Measurements from ENCODE around the gene ETHE1. TPM values are rescaled to one million over a fixed set of nuclear protein-coding genes. Genes with fewer than 3 reads are reported as not detected.
"Not testable (repeated sequence)": the region's sequence is repeated elsewhere in the genome, so short reads cannot be mapped to it uniquely, and the experiment has no call there.

Gene ETHE1
- total RNA-seq, 2 experiments from 2014 or later = 67.9 to 69.1 TPM

- peak overlapping the region; percentile 87 for H3K4me3 Mint-ChIP-seq
- no peaks in the 10 kb centered on the region for H3K27me3 Mint-ChIP-seq (ENCODE audit: low read depth)
- DNase-seq (peak; percentile 98), ATAC-seq (peak; percentile 85)
- H3K9me3 Mint-ChIP-seq (ENCODE audit: insufficient read depth) = peaks cover 5% of the 10 kb centered on the region
- H3K36me3 Mint-ChIP-seq (ENCODE audit: low read depth) = peaks cover 21% of the 10 kb centered on the region
- POLR2A ChIA-PET = interaction anchor here (0.7 to 1.9 kb wide), 8 partner anchors 10 to 221 kb away, joined by 3 to 13 read pairs (median 4); partner anchors contain the start of genes IRGQ, SMG9, ZNF428 and ZNF576
- CTCF ChIA-PET = interaction anchor here (1.0 to 17.5 kb wide), 7 partner anchors 9 to 276 kb away, joined by 3 to 387 read pairs (median 23); partner anchors contain the start of genes IRGQ and ZNF576
- peak overlapping the region; percentile 98 for H3K27ac Mint-ChIP-seq
- H3K4me1 Mint-ChIP-seq (ENCODE audit: low read depth) = peaks cover 25% of the 10 kb centered on the region
Measured at GRCh38 chr19:43533546-43534304, 6.7 kb upstream of the ETHE1 start.

GRCh38 chr19:43532962-43533545, 6.1 kb upstream of the ETHE1 start, which contains the start of gene ZNF575:
ZNF575 (plus strand) TSS chr19:43533188; CDS start chr19:43534423, 1,235 bp downstream.
- ATAC-seq = peak; percentile 66
- POLR2A ChIA-PET = interaction anchor here (0.5 to 1.9 kb wide), 12 partner anchors 8 to 402 kb away, joined by 3 to 13 read pairs (median 4); partner anchors contain the start of genes IRGQ, SMG9, ZNF428 and ZNF45

GRCh38 chr19:43532571-43532961, 5.6 kb upstream of the ETHE1 start:
- POLR2A ChIA-PET = interaction anchor here (0.5 to 1.9 kb wide), 11 partner anchors 8 to 403 kb away, joined by 3 to 13 read pairs (median 4); partner anchors contain the start of genes IRGQ, SMG9, ZNF45 and ZNF576
- H3K27me3 Mint-ChIP-seq (ENCODE audit: low read depth) = no peaks in the 10 kb centered on the region
- CTCF ChIA-PET = interaction anchor here (1.0 to 17.5 kb wide), 8 partner anchors 8 to 277 kb away, joined by 3 to 387 read pairs (median 14); partner anchors contain the start of genes IRGQ and ZNF576
- H3K4me1 Mint-ChIP-seq (ENCODE audit: low read depth) = peaks cover 30% of the 10 kb centered on the region
- peak; percentile 28 for ATAC-seq
- peaks cover 12% of the 10 kb centered on the region for H3K36me3 Mint-ChIP-seq (ENCODE audit: low read depth)
- peak overlapping the region; percentile 87 for H3K4me3 Mint-ChIP-seq
- no peaks in the 10 kb centered on the region for H3K9me3 Mint-ChIP-seq (ENCODE audit: insufficient read depth)
- no peak for DNase-seq
- peak overlapping the region; percentile 98 for H3K27ac Mint-ChIP-seq

More at GRCh38 chr19:43532962-43533545, 6.1 kb upstream of the ETHE1 start, which contains the start of gene ZNF575:
- H3K36me3 Mint-ChIP-seq (ENCODE audit: low read depth) = peaks cover 14% of the 10 kb centered on the region
- no peaks in the 10 kb centered on the region for H3K27me3 Mint-ChIP-seq (ENCODE audit: low read depth)
- H3K9me3 Mint-ChIP-seq (ENCODE audit: insufficient read depth) = no peaks in the 10 kb centered on the region
- peak within 1 kb of the TSS; percentile 98 for H3K27ac Mint-ChIP-seq
- peaks cover 27% of the 10 kb centered on the region for H3K4me1 Mint-ChIP-seq (ENCODE audit: low read depth)
- H3K4me3 Mint-ChIP-seq = peak within 1 kb of the TSS; percentile 87
- CTCF ChIA-PET = interaction anchor here (1.0 to 17.5 kb wide), 7 partner anchors 8 to 277 kb away, joined by 4 to 387 read pairs (median 23); partner anchors contain the start of genes IRGQ and ZNF576
- DNase-seq = peak; percentile 91

- Mint-ChIP-seq H3K9me3 (ENCODE audit: insufficient read depth) (no peaks in the 10 kb centered on the region), H3K4me1 (ENCODE audit: low read depth) (peaks cover 32% of the 10 kb centered on the region), H3K4me3 (peak overlapping the region; percentile 12), H3K27ac (no peak overlapping the region), H3K27me3 (ENCODE audit: low read depth) (no peaks in the 10 kb centered on the region), H3K36me3 (ENCODE audit: low read depth) (peaks cover 5% of the 10 kb centered on the region)
- ATAC-seq (no peak), DNase-seq (no peak)
- ChIA-PET POLR2A (interaction anchor here (0.6 to 1.1 kb wide), 3 partner anchors 9 to 74 kb away, joined by 3 read pairs; no protein-coding TSS in a partner anchor), CTCF (interaction anchor here (0.9 to 17.5 kb wide), 7 partner anchors 8 to 98 kb away, joined by 3 to 387 read pairs (median 12); no protein-coding TSS in a partner anchor)
Measured at GRCh38 chr19:43527860-43528622, 1.0 kb upstream of the ETHE1 start.

GRCh38 chr19:43525836-43526771, 897 bp downstream of the ETHE1 start:
- ATAC-seq (peak; percentile 33), DNase-seq (peak; percentile 42)
- Mint-ChIP-seq H3K9me3 (ENCODE audit: insufficient read depth) (no peaks in the 10 kb centered on the region), H3K36me3 (ENCODE audit: low read depth) (peaks cover 8% of the 10 kb centered on the region), H3K4me3 (peak overlapping the region; percentile 95), H3K27ac (peak overlapping the region; percentile 68), H3K4me1 (ENCODE audit: low read depth) (peaks cover 25% of the 10 kb centered on the region), H3K27me3 (ENCODE audit: low read depth) (no peaks in the 10 kb centered on the region)
- ChIA-PET CTCF (interaction anchor here (0.8 to 17.5 kb wide), 9 partner anchors 8 to 95 kb away, joined by 3 to 387 read pairs (median 9); partner anchors contain the start of genes IRGQ and ZNF576), POLR2A (interaction anchor here (2.2 kb wide), 1 partner anchor 87 kb away, joined by 7 read pairs; no protein-coding TSS in a partner anchor)

- POLR2A ChIA-PET = interaction anchor here (1.0 to 2.2 kb wide), 5 partner anchors 8 to 86 kb away, joined by 3 to 7 read pairs (median 5); partner anchors contain the start of genes PHLDB3 and ZNF575
- no peaks in the 10 kb centered on the region for H3K9me3 Mint-ChIP-seq (ENCODE audit: insufficient read depth)
Measured at GRCh38 chr19:43524922-43525835, 1.8 kb downstream of the ETHE1 start.

GRCh38 chr19:43523696-43524095, 3.3 kb downstream of the ETHE1 start:
- H3K4me1 Mint-ChIP-seq (ENCODE audit: low read depth) = peaks cover 29% of the 10 kb centered on the region
- not testable (repeated sequence) for H3K27ac Mint-ChIP-seq; ATAC-seq; H3K9me3 Mint-ChIP-seq (ENCODE audit: insufficient read depth); DNase-seq; H3K27me3 Mint-ChIP-seq (ENCODE audit: low read depth); H3K4me3 Mint-ChIP-seq
- peaks cover 12% of the 10 kb centered on the region for H3K36me3 Mint-ChIP-seq (ENCODE audit: low read depth)
- ChIA-PET POLR2A (interaction anchor here (1.4 kb wide), 1 partner anchor 9 kb away, joined by 5 read pairs; the partner anchor contains the start of gene ZNF575), CTCF (interaction anchor here (1.8 to 17.5 kb wide), 2 partner anchors 77 to 91 kb away, joined by 10 to 387 read pairs; no protein-coding TSS in a partner anchor)

More at GRCh38 chr19:43524922-43525835, 1.8 kb downstream of the ETHE1 start:
- peaks cover 25% of the 10 kb centered on the region for H3K4me1 Mint-ChIP-seq (ENCODE audit: low read depth)
- ATAC-seq (peak; percentile 47), DNase-seq (peak; percentile 49)
- H3K36me3 Mint-ChIP-seq (ENCODE audit: low read depth) = peaks cover 8% of the 10 kb centered on the region
- H3K27me3 Mint-ChIP-seq (ENCODE audit: low read depth) = no peaks in the 10 kb centered on the region
- H3K4me3 Mint-ChIP-seq = peak overlapping the region; percentile 95
- CTCF ChIA-PET = interaction anchor here (1.0 to 17.5 kb wide), 13 partner anchors 8 to 98 kb away, joined by 3 to 387 read pairs (median 5); partner anchors contain the start of genes IRGQ, ZNF575 and ZNF576
- H3K27ac Mint-ChIP-seq = peak overlapping the region; percentile 68

- H3K27me3 Mint-ChIP-seq (ENCODE audit: low read depth) = no peaks in the 10 kb centered on the region
- ChIA-PET POLR2A (no interaction called here), CTCF (interaction anchor here (17.5 kb wide), 1 partner anchor 77 kb away, joined by 387 read pairs; no protein-coding TSS in a partner anchor)
- H3K9me3 Mint-ChIP-seq (ENCODE audit: insufficient read depth) = no peaks in the 10 kb centered on the region
- no peak overlapping the region for H3K4me3 Mint-ChIP-seq
- peak overlapping the region; percentile 69 for H3K27ac Mint-ChIP-seq
- peaks cover 12% of the 10 kb centered on the region for H3K36me3 Mint-ChIP-seq (ENCODE audit: low read depth)
- H3K4me1 Mint-ChIP-seq (ENCODE audit: low read depth) = peaks cover 27% of the 10 kb centered on the region
- ATAC-seq (no peak), DNase-seq (no peak)
Measured at GRCh38 chr19:43522929-43523328, 4.1 kb downstream of the ETHE1 start.

GRCh38 chr19:43519436-43520088, 7.4 kb downstream of the ETHE1 start:
- H3K27ac Mint-ChIP-seq = peak overlapping the region; percentile 7
- H3K4me3 Mint-ChIP-seq = no peak overlapping the region
- POLR2A ChIA-PET = interaction anchor here (0.7 to 1.7 kb wide), 3 partner anchors 9 to 87 kb away, joined by 3 to 9 read pairs (median 7); no protein-coding TSS in a partner anchor

More at GRCh38 chr19:43519436-43520088, 7.4 kb downstream of the ETHE1 start:
- peaks cover 14% of the 10 kb centered on the region for H3K4me1 Mint-ChIP-seq (ENCODE audit: low read depth)
- no peaks in the 10 kb centered on the region for H3K9me3 Mint-ChIP-seq (ENCODE audit: insufficient read depth)
- peak; percentile 83 for DNase-seq
- peak; percentile 71 for ATAC-seq
- H3K27me3 Mint-ChIP-seq (ENCODE audit: low read depth) = no peaks in the 10 kb centered on the region
- peaks cover 12% of the 10 kb centered on the region for H3K36me3 Mint-ChIP-seq (ENCODE audit: low read depth)
- CTCF ChIA-PET = interaction anchor here (0.6 to 17.5 kb wide), 31 partner anchors 9 to 149 kb away, joined by 3 to 387 read pairs (median 5); partner anchors contain the start of genes IRGQ, PHLDB3, ZNF575 and ZNF576

Measured in activated CD8-positive, alpha-beta T cell treated with anti-CD3 and anti-CD28 coated beads, Interleukin-2, amount 10 ng/mL, durations not matched to agents 7 days and 5 days (primary cell).